HG03342 (cell line): Measurements from ENCODE around the gene SCEL.
"Not testable (repeated sequence)": the region's sequence is repeated elsewhere in the genome, so short reads cannot be mapped to it uniquely, and the experiment has no call there.

Source experiments
- ATAC-seq: cut with Tn5 transposase; IDR thresholded peaks from one replicate; pipeline ENCODE4 v1.9.1; 2021; ENCODE audit warnings: mild to moderate bottlenecking, moderate library complexity; ENCODE audit not compliant: unreplicated experiment

Gene SCEL

GRCh38 chr13:77650409-77650808 lies 114.9 kb downstream of the SCEL start:
- no peak for ATAC-seq

GRCh38 chr13:77653301-77653700 lies 117.8 kb downstream of the SCEL start:
- ATAC-seq, result no peak

- not testable (repeated sequence) for ATAC-seq
Measured at GRCh38 chr13:77660016-77660415, 124.5 kb downstream of the SCEL start.

- no peak for ATAC-seq
Measured at GRCh38 chr13:77660841-77661250, 125.3 kb downstream of the SCEL start.

- not testable (repeated sequence) for ATAC-seq
Measured at GRCh38 chr13:77662301-77662700, 126.8 kb downstream of the SCEL start.

- not testable (repeated sequence) for ATAC-seq
Measured at GRCh38 chr13:77662831-77663230, 127.3 kb downstream of the SCEL start.

- ATAC-seq, result no peak
Measured at GRCh38 chr13:77674852-77675251, 139.3 kb downstream of the SCEL start.

- no peak for ATAC-seq
Measured at GRCh38 chr13:77678691-77679235, 143.3 kb downstream of the SCEL start.

GRCh38 chr13:77687799-77688198 lies 152.3 kb downstream of the SCEL start:
- ATAC-seq, result no peak

GRCh38 chr13:77691871-77692270 lies 156.4 kb downstream of the SCEL start:
- no peak for ATAC-seq

GRCh38 chr13:77692746-77693448 lies 157.4 kb downstream of the SCEL start:
- ATAC-seq, result no peak

GRCh38 chr13:77693449-77693940 lies 158.0 kb downstream of the SCEL start:
- no peak for ATAC-seq
